ENCODE data around the gene ADCY10. TPM values are rescaled to one million over a fixed set of nuclear protein-coding genes. Genes with fewer than 3 reads are reported as not detected.
"Not testable (repeated sequence)": the region's sequence is repeated elsewhere in the genome, so short reads cannot be mapped to it uniquely, and the experiment has no call there.

ADCY10 gene
- total and polyA plus RNA-seq, 9 of the 15 experiments (the other 6 are each of a cell fraction or from before 2014, with no cell fraction given): 0.08 to 0.86 (median 0.22) TPM

GRCh38 chr1:167866739-167867414 is 47.1 kb downstream of the ADCY10 start (continued):
- TF ChIP-seq ZNF395 (CRISPR knock-in tag; IDR thresholded peaks at IDR 0.05) (peak; percentile 68; the same call in 1 of the 2 replicates), FOXK2 (conservative IDR thresholded peaks at IDR 0.05 in 1 of 2, IDR thresholded peaks at IDR 0.05 in 1 of 2; ENCODE audit: low read depth in 2 of 2) (0 out of 4 replicates have a peak, but pooled peaks of 1 of the 2 experiments have one; percentile 19), POLR2B (IDR thresholded peaks at IDR 0.05; ENCODE audit: low read depth, partially characterized antibody) (peak; percentile 37), ATF7 (IDR thresholded peaks at IDR 0.05) (0 out of 2 replicates have a peak, but pooled peaks have one; percentile 15), SMARCE1 (IDR thresholded peaks at IDR 0.05) (0 out of 2 replicates have a peak, but pooled peaks have one; percentile 41), TCF3 (CRISPR knock-in tag; IDR thresholded peaks at IDR 0.05) (peak; percentile 79), ARID1B (IDR thresholded peaks at IDR 0.05) (peak; percentile 86), ELF1 (tag; IDR thresholded peaks at IDR 0.05) (peak; percentile 64; the same call in 1 of the 2 replicates), ZNF561 (CRISPR knock-in tag; conservative IDR thresholded peaks at IDR 0.05) (0 out of 2 replicates have a peak, but pooled peaks have one; percentile 22), FOXM1 (IDR thresholded peaks at IDR 0.05; ENCODE audit: low read depth) (peak; percentile 44; the same call in 1 of the 2 replicates), SMAD4 (CRISPR knock-in tag; conservative IDR thresholded peaks at IDR 0.05) (peak; percentile 74), VEZF1 (CRISPR knock-in tag; IDR thresholded peaks at IDR 0.05) (peak; percentile 48; the same call in 1 of the 2 replicates), FOXK1 (CRISPR knock-in tag; IDR thresholded peaks at IDR 0.05; ENCODE audit: borderline replicate concordance) (0 out of 2 replicates have a peak, but pooled peaks have one; percentile 28), FOSL1 (tag; conservative IDR thresholded peaks at IDR 0.05) (peak; percentile 46; the same call in 1 of the 2 replicates), RAD21 (CRISPR knock-in tag; conservative IDR thresholded peaks at IDR 0.05 in 1 of 2, IDR thresholded peaks at IDR 0.05 in 1 of 2) (0 out of 4 replicates have a peak, but pooled peaks of 1 of the 2 experiments have one; percentile 14), ARNT (IDR thresholded peaks at IDR 0.05) (0 out of 4 replicates have a peak, but pooled peaks of 1 of the 2 experiments have one; percentile 9), ETV1 (tag; conservative IDR thresholded peaks at IDR 0.05; ENCODE audit: low read depth) (0 out of 2 replicates have a peak, but pooled peaks have one; percentile 12), ATF3 (IDR thresholded peaks at IDR 0.05) (peak; percentile 52), ATF3 (CRISPR knock-in tag; conservative IDR thresholded peaks at IDR 0.05) (peak; percentile 42; the same call in 1 of the 2 replicates), CBFA2T2 (conservative IDR thresholded peaks at IDR 0.05) (peak; percentile 90), GABPB1 (CRISPR knock-in tag; IDR thresholded peaks at IDR 0.05) (0 out of 2 replicates have a peak, but pooled peaks have one; percentile 13)
- not testable (repeated sequence) for TF ChIP-seq FOXM1 (CRISPR knock-in tag; IDR thresholded peaks at IDR 0.05; ENCODE audit: low read depth)
